Immature natural killer cell (primary cell): ENCODE data around the gene TAF10. TPM values are rescaled to one million over a fixed set of nuclear protein-coding genes. Genes with fewer than 3 reads are reported as not detected.

Source experiments
- DNase-seq, 3 donors: peaks; one replicate each; pipeline ENCODE4 v3.0.0; 2022; ENCODE audit warnings: mixed read lengths in 1 of 3
- H3K27ac Mint-ChIP-seq, 6 donors: one replicate each; pipeline ENCODE4 v1.8.0; 2020; ENCODE audit warnings: mixed read lengths in 6 of 6, mild to moderate bottlenecking in 5 of 6, inconsistent platforms in 4 of 6, moderate library complexity in 3 of 6
- H3K27me3 Mint-ChIP-seq, 3 donors: one replicate each; pipeline ENCODE4 v1.8.0; 2020 to 2021; ENCODE audit warnings: low read depth in 3 of 3, mild to moderate bottlenecking in 3 of 3, mixed read lengths in 3 of 3, moderate library complexity in 3 of 3, inconsistent platforms in 1 of 3
- H3K36me3 Mint-ChIP-seq, 3 donors: one replicate each; pipeline ENCODE4 v1.8.0; 2020; ENCODE audit warnings: mixed read lengths in 3 of 3, inconsistent platforms in 2 of 3, mild to moderate bottlenecking in 2 of 3
- H3K4me1 Mint-ChIP-seq, 2 donors: one replicate each; pipeline ENCODE4 v1.8.0; 2020; ENCODE audit warnings: inconsistent platforms in 2 of 2, mild to moderate bottlenecking in 2 of 2, mixed read lengths in 2 of 2, moderate library complexity in 1 of 2
- H3K4me3 Mint-ChIP-seq, 5 donors: one replicate each; pipeline ENCODE4 v1.8.0; 2020; ENCODE audit warnings: mild to moderate bottlenecking in 5 of 5, mixed read lengths in 5 of 5, inconsistent platforms in 3 of 5, moderate library complexity in 3 of 5
- H3K9me3 Mint-ChIP-seq, 6 donors: one replicate each; pipeline ENCODE4 v1.8.0; 2020; ENCODE audit warnings: mild to moderate bottlenecking in 6 of 6, mixed read lengths in 6 of 6, inconsistent platforms in 4 of 6, moderate library complexity in 3 of 6
- polyA plus RNA-seq, 3 donors: library from polyadenylated mRNA; unstranded; fragments of 300-500 nt; fragmentation: Illumina TruSeq; gene quantifications; one replicate each; pipeline ENCODE4 v1.2.3, GENCODE V29; 2021

TAF10 gene
- polyA plus RNA-seq, 3 donors from 2014 or later = 329 to 365 (median 334) TPM

- H3K36me3 Mint-ChIP-seq = no peaks in the 10 kb centered on the region
- H3K27ac Mint-ChIP-seq = no peak overlapping the region
- H3K4me1 Mint-ChIP-seq = peaks cover 0 to 1% of the 10 kb centered on the region in 2 donors
- H3K9me3 Mint-ChIP-seq = no peaks in the 10 kb centered on the region
- no peak for DNase-seq
- no peaks in the 10 kb centered on the region for H3K27me3 Mint-ChIP-seq
- no peak overlapping the region for H3K4me3 Mint-ChIP-seq
These were observed 39.0 kb upstream of the TAF10 start for GRCh38 chr11:6650980-6651379.

- no peak overlapping the region for H3K27ac Mint-ChIP-seq
- no peak for DNase-seq
- H3K4me1 Mint-ChIP-seq = no peaks in the 10 kb centered on the region
These were observed 38.1 kb upstream of the TAF10 start for GRCh38 chr11:6650104-6650503.

GRCh38 chr11:6648501-6648900 lies 36.5 kb upstream of the TAF10 start:
- H3K27me3 Mint-ChIP-seq = no peaks in the 10 kb centered on the region
- H3K4me1 Mint-ChIP-seq = no peaks in the 10 kb centered on the region

More at GRCh38 chr11:6650104-6650503, 38.1 kb upstream of the TAF10 start:
- no peaks in the 10 kb centered on the region for H3K27me3 Mint-ChIP-seq
- no peaks in the 10 kb centered on the region for H3K9me3 Mint-ChIP-seq
- no peak overlapping the region for H3K4me3 Mint-ChIP-seq
- H3K36me3 Mint-ChIP-seq = no peaks in the 10 kb centered on the region

GRCh38 chr11:6647836-6648235 lies 35.8 kb upstream of the TAF10 start:
- Mint-ChIP-seq H3K4me3 (no peak overlapping the region), H3K27ac (no peak overlapping the region), H3K27me3 (no peaks in the 10 kb centered on the region), H3K4me1 (no peaks in the 10 kb centered on the region), H3K36me3 (no peaks in the 10 kb centered on the region), H3K9me3 (no peaks in the 10 kb centered on the region)
- DNase-seq = no peak

More at GRCh38 chr11:6648501-6648900, 36.5 kb upstream of the TAF10 start:
- no peak for DNase-seq
- Mint-ChIP-seq H3K27ac (no peak overlapping the region), H3K9me3 (no peaks in the 10 kb centered on the region), H3K36me3 (no peaks in the 10 kb centered on the region), H3K4me3 (no peak overlapping the region)

GRCh38 chr11:6646918-6647679 lies 35.1 kb upstream of the TAF10 start:
- Mint-ChIP-seq H3K9me3 (no peaks in the 10 kb centered on the region), H3K27ac (no peak overlapping the region), H3K27me3 (no peaks in the 10 kb centered on the region), H3K4me1 (no peaks in the 10 kb centered on the region), H3K4me3 (no peak overlapping the region), H3K36me3 (no peaks in the 10 kb centered on the region)
- peak; percentile 15 to 25 (median 16) for DNase-seq

GRCh38 chr11:6646576-6646917 lies 34.5 kb upstream of the TAF10 start:
- H3K36me3 Mint-ChIP-seq = no peaks in the 10 kb centered on the region
- H3K27ac Mint-ChIP-seq = no peak overlapping the region

GRCh38 chr11:6646071-6646470 lies 34.1 kb upstream of the TAF10 start:
- Mint-ChIP-seq H3K4me3 (no peak overlapping the region), H3K27ac (no peak overlapping the region), H3K4me1 (no peaks in the 10 kb centered on the region)

More at GRCh38 chr11:6646576-6646917, 34.5 kb upstream of the TAF10 start:
- DNase-seq = peak in 1 of 3 donors; percentile 15
- no peaks in the 10 kb centered on the region for H3K4me1 Mint-ChIP-seq
- no peaks in the 10 kb centered on the region for H3K9me3 Mint-ChIP-seq
- H3K27me3 Mint-ChIP-seq = no peaks in the 10 kb centered on the region
- H3K4me3 Mint-ChIP-seq = no peak overlapping the region

GRCh38 chr11:6642957-6643356 lies 30.9 kb upstream of the TAF10 start:
- no peak overlapping the region for H3K4me3 Mint-ChIP-seq
- H3K9me3 Mint-ChIP-seq = no peaks in the 10 kb centered on the region
- H3K4me1 Mint-ChIP-seq = no peaks in the 10 kb centered on the region
- H3K27me3 Mint-ChIP-seq = peaks cover 0 to 3% (median 0%) of the 10 kb centered on the region in 3 donors
- DNase-seq = no peak
- no peak overlapping the region for H3K27ac Mint-ChIP-seq
- no peaks in the 10 kb centered on the region for H3K36me3 Mint-ChIP-seq

More at GRCh38 chr11:6646071-6646470, 34.1 kb upstream of the TAF10 start:
- Mint-ChIP-seq H3K27me3 (no peaks in the 10 kb centered on the region), H3K36me3 (no peaks in the 10 kb centered on the region), H3K9me3 (no peaks in the 10 kb centered on the region)
- DNase-seq = peak; percentile 29 to 33 (median 32)

- no peaks in the 10 kb centered on the region for H3K9me3 Mint-ChIP-seq
- no peak overlapping the region for H3K27ac Mint-ChIP-seq
- no peaks in the 10 kb centered on the region for H3K4me1 Mint-ChIP-seq
- H3K4me3 Mint-ChIP-seq = no peak overlapping the region
- no peak for DNase-seq
- H3K36me3 Mint-ChIP-seq = no peaks in the 10 kb centered on the region
- peaks cover 0 to 3% (median 0%) of the 10 kb centered on the region in 3 donors for H3K27me3 Mint-ChIP-seq
These were observed 29.1 kb upstream of the TAF10 start for GRCh38 chr11:6640985-6641701.

- H3K9me3 Mint-ChIP-seq = no peaks in the 10 kb centered on the region
- no peak overlapping the region for H3K27ac Mint-ChIP-seq
- no peaks in the 10 kb centered on the region for H3K4me1 Mint-ChIP-seq
- no peak overlapping the region for H3K4me3 Mint-ChIP-seq
- H3K27me3 Mint-ChIP-seq = peaks cover 0 to 3% (median 0%) of the 10 kb centered on the region in 3 donors
- no peaks in the 10 kb centered on the region for H3K36me3 Mint-ChIP-seq
- no peak for DNase-seq
These were observed 28.3 kb upstream of the TAF10 start for GRCh38 chr11:6640036-6640984.

GRCh38 chr11:6638429-6638828 lies 26.4 kb upstream of the TAF10 start:
- Mint-ChIP-seq H3K9me3 (no peaks in the 10 kb centered on the region), H3K4me3 (no peak overlapping the region), H3K4me1 (no peaks in the 10 kb centered on the region), H3K36me3 (no peaks in the 10 kb centered on the region), H3K27ac (no peak overlapping the region), H3K27me3 (peaks cover 0 to 3% (median 0%) of the 10 kb centered on the region in 3 donors)
- no peak for DNase-seq

- no peaks in the 10 kb centered on the region for H3K4me1 Mint-ChIP-seq
- H3K27me3 Mint-ChIP-seq = peaks cover 0 to 3% (median 0%) of the 10 kb centered on the region in 3 donors
- no peaks in the 10 kb centered on the region for H3K36me3 Mint-ChIP-seq
- H3K4me3 Mint-ChIP-seq = no peak overlapping the region
- H3K9me3 Mint-ChIP-seq = no peaks in the 10 kb centered on the region
- H3K27ac Mint-ChIP-seq = no peak overlapping the region
- no peak for DNase-seq
These were observed 25.9 kb upstream of the TAF10 start for GRCh38 chr11:6637871-6638270.

- Mint-ChIP-seq H3K27ac (no peak overlapping the region), H3K4me1 (no peaks in the 10 kb centered on the region), H3K36me3 (no peaks in the 10 kb centered on the region), H3K4me3 (no peak overlapping the region), H3K27me3 (peaks cover 0 to 3% (median 0%) of the 10 kb centered on the region in 3 donors), H3K9me3 (no peaks in the 10 kb centered on the region)
- no peak for DNase-seq
These were observed 24.5 kb upstream of the TAF10 start for GRCh38 chr11:6636480-6636879.
